Prostate gland (tissue), 2 donors: ENCODE results near the gene UGDH.
A peak's percentile ranks its signal among the peaks of the same experiment; 100 is the strongest.

Source experiments
- CTCF ChIP-seq, 4 experiments: fragments of 200-600 bp in 2 of 4; fragments of 450-650 bp in 2 of 4; sonication (generic) in 2 of 4; IDR thresholded peaks; 1 replicate in 3 of 4; 2 replicates in 1 of 4; pipeline ENCODE4 v1.5.1; 2016 to 2019; ENCODE audit warnings: antibody characterized with exemption in 4 of 4, mild to moderate bottlenecking in 2 of 4, moderate library complexity in 2 of 4
- POLR2A ChIP-seq: fragments of 450-650 bp; IDR thresholded peaks from one replicate; pipeline ENCODE4 v1.6.1; 2016; ENCODE audit warnings: antibody characterized with exemption, mild to moderate bottlenecking
- POLR2AphosphoS5 ChIP-seq: sonication (generic); formaldehyde crosslinking; IDR thresholded peaks from one replicate; pipeline ENCODE4 v1.6.1; 2017; ENCODE audit warnings: antibody characterized with exemption

GRCh38 chr4:39539089-39539611, 11.9 kb upstream of the UGDH start:
- TF ChIP-seq POLR2AphosphoS5 (peak; percentile 80), CTCF (IDR thresholded peaks at IDR 0.05) (no peak), POLR2A (no peak)
